K562 (cell line): Measurements from ENCODE around the gene LUC7L3. TPM values are rescaled to one million over a fixed set of nuclear protein-coding genes. Genes with fewer than 3 reads are reported as not detected.
A peak's percentile ranks its signal among the peaks of the same experiment; 100 is the strongest.

Experiments used
- ATAC-seq: fragments of 200-7000 bp; cut with Tn5 transposase; 3 replicates; pipeline ENCODE4 v1.9.1; 2020; ENCODE audit warnings: moderate library complexity
- BruUV-seq: library from RNA; stranded (reverse); fragments of 400-500 nt; replicated peaks from 2 replicates; lab custom pipeline; 2021; lab: Mats Ljungman, UMichigan
- CTCF ChIA-PET: fragments of 300-600 bp; formaldehyde crosslinking; extraction: SDS; loops from one replicate; lab custom pipeline; 2021; ENCODE audit warnings: low intra/inter-chr PET ratio; lab: Yijun Ruan, JAX
- POLR2A ChIA-PET: fragments of 300-600, 350-650 bp; sonication (Branson Sonifier 250); formaldehyde crosslinking; extraction: SDS; loops from one replicate; lab custom pipeline; 2021; ENCODE audit warnings: antibody characterized with exemption, inconsistent platforms; lab: Yijun Ruan, JAX
- DNase-seq, 4 experiments: peaks; one replicate each; pipeline versions ENCODE4 v3.0.0 to v3.0.0-alpha.2; 2011 to 2018; ENCODE audit warnings: low spot score in 3 of 4, mixed read lengths in 3 of 4; ENCODE audit errors: extremely low read depth in 1 of 4
- FAIRE-seq: peaks from 2 replicates; lab custom pipeline; 2011; peaks lifted over from hg19 to GRCh38; lab: Jason Lieb, UNC
- H2AFZ ChIP-seq: 2 replicates; pipeline ENCODE4 v1.6.0; 2011; ENCODE audit warnings: low read depth, low read length, control low read depth, inconsistent platforms
- H3K27ac ChIP-seq: fragments of 200-600 bp; 3 replicates; pipeline ENCODE4 v1.8.0; 2011; ENCODE audit warnings: low read depth, mild to moderate bottlenecking, control low read depth, inconsistent platforms, low read length, moderate library complexity, mixed read lengths; ENCODE audit errors: extremely low read depth
- H3K27me3 ChIP-seq, 2 experiments: fragments of 300-600 bp in 1 of 2; 2 replicates in 1 of 2; 3 replicates in 1 of 2; pipeline versions ENCODE4 v1.6.0 to v1.8.0; 2011; ENCODE audit warnings: inconsistent platforms in 2 of 2, low read length in 2 of 2, mild to moderate bottlenecking in 1 of 2, mixed read lengths in 1 of 2, moderate library complexity in 1 of 2; ENCODE audit not compliant: control insufficient read depth in 2 of 2, insufficient read depth in 2 of 2
- H3K36me3 ChIP-seq: fragments of 300-600 bp; 3 replicates; pipeline ENCODE4 v1.8.0; 2011; ENCODE audit warnings: mild to moderate bottlenecking, low read length, inconsistent platforms; ENCODE audit not compliant: control insufficient read depth, insufficient read depth
- H3K4me1 ChIP-seq, 2 experiments: fragments of 200-600 bp in 1 of 2; replicated peaks in 1 of 2; 2 replicates in 1 of 2; 3 replicates in 1 of 2; pipeline versions ENCODE4 v1.5.1 to v1.8.0; 2011; ENCODE audit warnings: inconsistent platforms in 2 of 2, low read length in 2 of 2, mild to moderate bottlenecking in 1 of 2, mixed read lengths in 1 of 2, moderate library complexity in 1 of 2; ENCODE audit not compliant: control insufficient read depth in 2 of 2, insufficient read depth in 2 of 2
- H3K4me2 ChIP-seq: 2 replicates; pipeline ENCODE4 v1.6.1; 2011; ENCODE audit warnings: low read length, control low read depth, inconsistent platforms, mixed read lengths; ENCODE audit not compliant: insufficient read depth
- H3K4me3 ChIP-seq: fragments of 200-600 bp; sonication (generic), shearing (Covaris generic); 2 replicates; pipeline ENCODE4 v1.5.1; 2016; ENCODE audit warnings: control low read depth, inconsistent platforms
- H3K79me2 ChIP-seq: fragments of 200-600 bp; 3 replicates; pipeline ENCODE4 v1.8.0; 2011; ENCODE audit warnings: low read length, inconsistent platforms; ENCODE audit not compliant: control insufficient read depth, insufficient read depth
- H3K9ac ChIP-seq, 2 experiments: 2 replicates each; pipeline versions ENCODE4 v1.6.0 to v1.6.1; 2011; ENCODE audit warnings: low read depth in 2 of 2, low read length in 2 of 2, control low read depth in 1 of 2, inconsistent platforms in 1 of 2, mild to moderate bottlenecking in 1 of 2, mixed read lengths in 1 of 2; ENCODE audit not compliant: insufficient read depth in 1 of 2
- H3K9me1 ChIP-seq: one replicate; pipeline ENCODE4 v1.6.0; 2011; ENCODE audit warnings: inconsistent platforms, mild to moderate bottlenecking, low read length, moderate library complexity; ENCODE audit not compliant: control insufficient read depth, insufficient read depth
- H3K9me3 ChIP-seq: replicated peaks from 2 replicates; pipeline ENCODE4 v1.5.1; 2011; ENCODE audit warnings: low read depth, low read length, inconsistent platforms; ENCODE audit not compliant: control insufficient read depth, insufficient read depth
- H4K20me1 ChIP-seq: replicated peaks from 2 replicates; pipeline ENCODE4 v1.6.1; 2011; ENCODE audit warnings: low read length, inconsistent platforms, mixed read lengths; ENCODE audit not compliant: control insufficient read depth, insufficient read depth
- ATF1 ChIP-seq, 2 experiments: fragments of 450-650 bp in 1 of 2; IDR thresholded peaks; 2 replicates each; pipeline ENCODE4 v1.6.1; 2016; ENCODE audit warnings: missing compliant biosample characterization in 1 of 2, missing genetic modification characterization in 1 of 2
- CBFA2T3 ChIP-seq: fragments of 450-650 bp; IDR thresholded peaks from 2 replicates; pipeline ENCODE4 v1.6.1; 2017
- EHMT2 ChIP-seq: fragments of 450-650 bp; IDR thresholded peaks from 2 replicates; pipeline ENCODE4 v1.6.1; 2018; ENCODE audit warnings: antibody characterized with exemption
- EWSR1 ChIP-seq: fragments of 450-650 bp; IDR thresholded peaks from 2 replicates; pipeline ENCODE4 v1.6.1; 2018; ENCODE audit warnings: borderline replicate concordance, mild to moderate bottlenecking, low read depth, moderate library complexity; ENCODE audit not compliant: partially characterized antibody
- FOS ChIP-seq: IDR thresholded peaks from 3 replicates; pipeline ENCODE4 v1.6.1; 2011; ENCODE audit not compliant: insufficient read length; ENCODE audit errors: extremely low read depth
- GMEB1 ChIP-seq: fragments of 250-450 bp; sonication (Bioruptor Pico); IDR thresholded peaks from 2 replicates; pipeline ENCODE4 v1.4.0; 2020; ENCODE audit warnings: mild to moderate bottlenecking
- GTF2A2 ChIP-seq: IDR thresholded peaks from 2 replicates; pipeline ENCODE4 v1.6.1; 2016; ENCODE audit warnings: mild to moderate bottlenecking, missing genetic modification characterization, missing compliant biosample characterization
- HOXB6 ChIP-seq: fragments of 250-450 bp; sonication (Bioruptor Pico); IDR thresholded peaks from 2 replicates; pipeline ENCODE4 v1.5.1; 2022; ENCODE audit warnings: mild to moderate bottlenecking, borderline replicate concordance
- NUFIP1 ChIP-seq: fragments of 450-650 bp; IDR thresholded peaks from 2 replicates; pipeline ENCODE4 v1.6.1; 2018; ENCODE audit not compliant: partially characterized antibody
- SIX5 ChIP-seq, 2 experiments: IDR thresholded peaks; 2 replicates each; pipeline ENCODE4 v1.6.1; 2011; ENCODE audit warnings: low read length in 2 of 2, borderline replicate concordance in 1 of 2, low read depth in 1 of 2, mild to moderate bottlenecking in 1 of 2, moderate library complexity in 1 of 2; ENCODE audit not compliant: insufficient read depth in 1 of 2
- SLC30A9 ChIP-seq: fragments of 250-450 bp; sonication (Bioruptor Pico); IDR thresholded peaks from 2 replicates; pipeline ENCODE4 v1.8.0; 2022; ENCODE audit warnings: mild to moderate bottlenecking, moderate library complexity
- SRF ChIP-seq, 2 experiments: fragments of 250-450, 450-650 bp in 1 of 2; sonication (Bioruptor Pico) in 1 of 2; sonication (generic) in 1 of 2; formaldehyde crosslinking; IDR thresholded peaks; 2 replicates each; pipeline versions ENCODE4 v1.5.0 to v1.5.1; 2020 to 2022; ENCODE audit warnings: mild to moderate bottlenecking in 1 of 2, missing genetic modification reagents in 1 of 2
- STAG1 ChIP-seq: sonication (generic); formaldehyde crosslinking; IDR thresholded peaks from 2 replicates; pipeline ENCODE4 v1.5.0; 2020; ENCODE audit warnings: missing genetic modification reagents, borderline replicate concordance
- STAT5A ChIP-seq: IDR thresholded peaks from 2 replicates; pipeline ENCODE4 v1.6.1; 2012; ENCODE audit warnings: low read length, inconsistent platforms, borderline replicate concordance
- YY1 ChIP-seq, 3 experiments: IDR thresholded peaks; 2 replicates each; pipeline ENCODE4 v1.6.1; 2011; ENCODE audit warnings: low read length in 2 of 3, mild to moderate bottlenecking in 2 of 3, moderate library complexity in 2 of 3, borderline replicate concordance in 1 of 3, control low read depth in 1 of 3, low read depth in 1 of 3; ENCODE audit not compliant: insufficient read depth in 3 of 3, insufficient replicate concordance in 2 of 3, control insufficient read depth in 1 of 3, insufficient read length in 1 of 3; ENCODE audit errors: extremely low read depth in 1 of 3
- ZBTB11 ChIP-seq, 3 experiments: fragments of 200-800 bp in 1 of 3; fragments of 250-450 bp in 1 of 3; fragments of 450-650 bp in 1 of 3; sonication (Bioruptor Pico) in 1 of 3; sonication (Bioruptor generic) in 1 of 3; formaldehyde crosslinking in 1 of 3; IDR thresholded peaks; 2 replicates each; pipeline versions ENCODE4 v1.6.1 to v1.8.0; 2016 to 2022; ENCODE audit warnings: mild to moderate bottlenecking in 2 of 3, missing genetic modification characterization in 2 of 3, missing compliant biosample characterization in 1 of 3, moderate library complexity in 1 of 3
- ZNF766 ChIP-seq: fragments of 200-800 bp; sonication (Bioruptor generic); conservative IDR thresholded peaks from 2 replicates; pipeline ENCODE4 v1.6.1; 2016; ENCODE audit warnings: missing genetic modification characterization, missing compliant biosample characterization
- WGBS: fragments of 100-300 bp; shearing (Covaris generic); methylation state at CpG from one replicate; pipeline ENCODE4 v1.1.6; 2016; ENCODE audit warnings: low coverage, mixed read lengths; ENCODE audit not compliant: insufficient coverage; ENCODE audit errors: missing lambda C conversion rate; 5-methylcytosine and 5-hydroxymethylcytosine counted together
- in situ Hi-C: fragments of 300-500 bp; cut with MboI; formaldehyde crosslinking; loops from 4 replicates; pipeline ENCODE4 v1.15.0; 2018; ENCODE audit warnings: inconsistent platforms, mixed read lengths
- intact Hi-C: fragments of 100-400 bp; cut with micrococcal nuclease; formaldehyde crosslinking; loops from 2 replicates; pipeline ENCODE4 v1.14.2; 2022
- polyA plus RNA-seq, 8 experiments: library from polyadenylated mRNA; depleted of rRNA in 4 of 8; stranded (reverse) in 5 of 8; unstranded in 3 of 8; fragments of >200 nt; fragmentation: Nextera tagmentation in 2 of 8; fragmentation: Illumina TruSeq in 1 of 8; extraction: Ambion mirVana in 2 of 8; extraction: Trizol in 1 of 8; gene quantifications; 2 replicates each; pipeline versions ENCODE4 v1.2.1 to v1.2.3, GENCODE V29; 2011 to 2014; ENCODE audit warnings: inconsistent platforms in 1 of 8, missing spikeins in 1 of 8
- total RNA-seq, 7 experiments: library from RNA; depleted of rRNA in 6 of 7; stranded (reverse); fragments of >200 nt in 6 of 7; fragmentation: Illumina TruSeq in 2 of 7; extraction: Trizol in 2 of 7; gene quantifications; 2 replicates each; pipeline versions ENCODE4 v1.2.1 to v1.2.3, GENCODE V29; 2011 to 2021; ENCODE audit warnings: low replicate concordance in 1 of 7

LUC7L3 gene
- total and polyA plus RNA-seq, 9 of the 15 experiments (the other 6 are each of a cell fraction or from before 2014, with no cell fraction given): 80.8 to 284 (median 127) TPM

GRCh38 chr17:50712641-50713040, 6.8 kb upstream of the LUC7L3 start:
- H3K27me3 ChIP-seq: no peaks in the 10 kb centered on the region
- peaks cover 10 to 15% of the 10 kb centered on the region in 2 experiments for H3K4me1 ChIP-seq
- ChIA-PET CTCF (no interaction called here), POLR2A (interaction anchor here (0.7 kb wide), 1 partner anchor 417 kb away, joined by 3 read pairs; no protein-coding TSS in a partner anchor)
- H3K4me3 ChIP-seq: no peak overlapping the region
- H3K9me3 ChIP-seq: no peaks in the 10 kb centered on the region
- in situ Hi-C loops (no loop called here), intact Hi-C loops (no loop called here)
- H3K9ac ChIP-seq: no peak overlapping the region; a peak in 1 of 4 replicates
- H3K36me3 ChIP-seq: no peaks in the 10 kb centered on the region
- H2AFZ ChIP-seq: peak overlapping the region; percentile 76
- 0 out of 2 replicates have a peak overlapping the region, but pooled peaks have one; percentile 3 for H3K4me2 ChIP-seq
- H4K20me1 ChIP-seq: no peaks in the 10 kb centered on the region
- H3K27ac ChIP-seq: no peak overlapping the region
- ATAC-seq (no peak), FAIRE-seq (no peak), DNase-seq (no peak)
- H3K79me2 ChIP-seq: peaks cover 17% of the 10 kb centered on the region
- WGBS: 47% methylated on average over 8 of the region's 9 CpGs
- no TSS peak for BruUV-seq
- no peaks in the 10 kb centered on the region for H3K9me1 ChIP-seq
- TF ChIP-seq ZBTB11 (CRISPR knock-in tag; IDR thresholded peaks at IDR 0.05) (peak in 1 of 3 experiments; percentile 24; a peak in 1 of 6 replicates), ZNF766 (CRISPR knock-in tag) (0 out of 2 replicates have a peak, but pooled peaks have one; percentile 27), GTF2A2 (tag) (no peak), SIX5 (IDR thresholded peaks at IDR 0.05; ENCODE audit: borderline replicate concordance in 1 of 2, insufficient read depth in 1 of 2, low read depth in 1 of 2, low read length in 2 of 2) (no peak), ATF1 (CRISPR knock-in tag; IDR thresholded peaks at IDR 0.05) (no peak), ATF1 (tag; IDR thresholded peaks at IDR 0.05) (no peak), EHMT2 (no peak), CBFA2T3 (no peak), FOS (no peak), NUFIP1 (no peak), EWSR1 (no peak), SRF (CRISPR knock-in tag; IDR thresholded peaks at IDR 0.05) (peak in 1 of 2 experiments; percentile 53; a peak in 1 of 4 replicates), STAG1 (CRISPR knock-in tag) (no peak), YY1 (IDR thresholded peaks at IDR 0.05; ENCODE audit: borderline replicate concordance in 1 of 3, control insufficient read depth in 1 of 3, extremely low read depth in 1 of 3, insufficient read depth in 3 of 3, insufficient read length in 1 of 3, insufficient replicate concordance in 2 of 3, low read depth in 1 of 3, low read length in 2 of 3) (peak in 1 of 3 experiments; percentile 31), HOXB6 (CRISPR knock-in tag) (no peak), GMEB1 (CRISPR knock-in tag) (no peak), STAT5A (no peak), SLC30A9 (CRISPR knock-in tag) (no peak)
